Transverse colon (tissue), 4 donors: ENCODE data around the gene TPSG1.

Source experiments
- EP300 ChIP-seq: sonication (generic); formaldehyde crosslinking; IDR thresholded peaks from one replicate; pipeline ENCODE4 v1.6.1; 2017; ENCODE audit warnings: antibody characterized with exemption, low read depth
- POLR2A ChIP-seq: fragments of 450-650 bp; IDR thresholded peaks from one replicate; pipeline ENCODE4 v1.6.1; 2016; ENCODE audit warnings: antibody characterized with exemption, mild to moderate bottlenecking, moderate library complexity
- POLR2AphosphoS5 ChIP-seq, 3 donors: sonication (generic); formaldehyde crosslinking; IDR thresholded peaks; one replicate each; pipeline ENCODE4 v1.6.1; 2016; ENCODE audit warnings: antibody characterized with exemption in 3 of 3
- TF ChIP-seq, protein P1 (sequence below), 5 experiments: fragments of 200-600 bp in 3 of 5; fragments of 450-650 bp in 2 of 5; sonication (generic) in 3 of 5; IDR thresholded peaks; 1 replicate in 2 of 5; 2 replicates in 3 of 5; pipeline ENCODE4 v1.5.1; 2016 to 2017; ENCODE audit warnings: antibody characterized with exemption in 5 of 5, inconsistent platforms in 3 of 5, mild to moderate bottlenecking in 2 of 5, moderate library complexity in 1 of 5

- no peak for TF ChIP-seq EP300
- TF ChIP-seq, protein P1, sequence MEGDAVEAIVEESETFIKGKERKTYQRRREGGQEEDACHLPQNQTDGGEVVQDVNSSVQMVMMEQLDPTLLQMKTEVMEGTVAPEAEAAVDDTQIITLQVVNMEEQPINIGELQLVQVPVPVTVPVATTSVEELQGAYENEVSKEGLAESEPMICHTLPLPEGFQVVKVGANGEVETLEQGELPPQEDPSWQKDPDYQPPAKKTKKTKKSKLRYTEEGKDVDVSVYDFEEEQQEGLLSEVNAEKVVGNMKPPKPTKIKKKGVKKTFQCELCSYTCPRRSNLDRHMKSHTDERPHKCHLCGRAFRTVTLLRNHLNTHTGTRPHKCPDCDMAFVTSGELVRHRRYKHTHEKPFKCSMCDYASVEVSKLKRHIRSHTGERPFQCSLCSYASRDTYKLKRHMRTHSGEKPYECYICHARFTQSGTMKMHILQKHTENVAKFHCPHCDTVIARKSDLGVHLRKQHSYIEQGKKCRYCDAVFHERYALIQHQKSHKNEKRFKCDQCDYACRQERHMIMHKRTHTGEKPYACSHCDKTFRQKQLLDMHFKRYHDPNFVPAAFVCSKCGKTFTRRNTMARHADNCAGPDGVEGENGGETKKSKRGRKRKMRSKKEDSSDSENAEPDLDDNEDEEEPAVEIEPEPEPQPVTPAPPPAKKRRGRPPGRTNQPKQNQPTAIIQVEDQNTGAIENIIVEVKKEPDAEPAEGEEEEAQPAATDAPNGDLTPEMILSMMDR (IDR thresholded peaks at IDR 0.05) = no peak
- TF ChIP-seq POLR2A = no peak
- TF ChIP-seq POLR2AphosphoS5 (IDR thresholded peaks at IDR 0.05) = no peak
These were observed 23.6 kb downstream of the TPSG1 start for GRCh38 chr16:1201444-1201843.
